WERI-Rb-1 (cell line): Measurements from ENCODE around the gene CALB2.
A peak's percentile ranks its signal among the peaks of the same experiment; 100 is the strongest.

Source experiments
- DNase-seq: peaks from one replicate; pipeline ENCODE4 v3.0.0-alpha.2; 2020
- H3K27ac ChIP-seq: fragments of 250-450 bp; sonication (Bioruptor Pico); 2 replicates; pipeline ENCODE4 v1.5.1; 2020; ENCODE audit warnings: mild to moderate bottlenecking, moderate library complexity
- H3K27me3 ChIP-seq: fragments of 250-450 bp; sonication (Bioruptor Pico); 2 replicates; pipeline ENCODE4 v1.5.1; 2021; ENCODE audit warnings: mild to moderate bottlenecking, low read depth, moderate library complexity; ENCODE audit not compliant: insufficient read depth, severe bottlenecking
- H3K36me3 ChIP-seq: fragments of 250-450 bp; sonication (Bioruptor Pico); 2 replicates; pipeline ENCODE4 v1.5.1; 2020; ENCODE audit warnings: mild to moderate bottlenecking, moderate library complexity
- H3K4me3 ChIP-seq: 2 replicates; pipeline ENCODE4 v1.5.1; 2011; ENCODE audit warnings: low read depth, mild to moderate bottlenecking, control low read depth, low read length
- H3K9me3 ChIP-seq: fragments of 250-450 bp; sonication (Bioruptor Pico); 2 replicates; pipeline ENCODE4 v1.5.1; 2021; ENCODE audit warnings: mild to moderate bottlenecking, moderate library complexity; ENCODE audit not compliant: severe bottlenecking
- TF ChIP-seq, protein P1 (sequence below): IDR thresholded peaks from 2 replicates; pipeline ENCODE4 v1.5.1; 2011; ENCODE audit warnings: low read depth, mild to moderate bottlenecking, control low read depth, inconsistent platforms, low read length

Gene CALB2

DNA sequence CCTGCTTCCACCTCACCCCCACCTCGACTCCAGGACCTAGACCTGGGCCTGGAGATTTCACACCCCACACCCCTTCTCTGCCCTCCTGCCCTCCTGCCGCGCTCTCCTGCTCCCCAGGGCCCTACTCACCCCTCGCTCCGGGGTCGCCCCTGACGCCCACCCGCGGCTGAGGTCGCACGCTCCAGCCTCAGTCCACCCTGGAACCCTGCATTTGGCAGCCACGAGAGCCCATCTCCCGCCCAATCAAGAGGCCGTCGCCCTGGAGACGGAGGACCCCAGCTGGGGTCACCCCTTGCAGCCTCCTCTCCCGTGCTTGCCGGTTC is 67.2 kb downstream of the CALB2 start:
- no peaks in the 10 kb centered on the region for H3K9me3 ChIP-seq
- DNase-seq, result no peak
- no peaks in the 10 kb centered on the region for H3K36me3 ChIP-seq
- H3K27ac ChIP-seq, result no peak overlapping the region
- H3K4me3 ChIP-seq, result peak overlapping the region; percentile 54
- no peaks in the 10 kb centered on the region for H3K27me3 ChIP-seq
- TF ChIP-seq, protein P1, sequence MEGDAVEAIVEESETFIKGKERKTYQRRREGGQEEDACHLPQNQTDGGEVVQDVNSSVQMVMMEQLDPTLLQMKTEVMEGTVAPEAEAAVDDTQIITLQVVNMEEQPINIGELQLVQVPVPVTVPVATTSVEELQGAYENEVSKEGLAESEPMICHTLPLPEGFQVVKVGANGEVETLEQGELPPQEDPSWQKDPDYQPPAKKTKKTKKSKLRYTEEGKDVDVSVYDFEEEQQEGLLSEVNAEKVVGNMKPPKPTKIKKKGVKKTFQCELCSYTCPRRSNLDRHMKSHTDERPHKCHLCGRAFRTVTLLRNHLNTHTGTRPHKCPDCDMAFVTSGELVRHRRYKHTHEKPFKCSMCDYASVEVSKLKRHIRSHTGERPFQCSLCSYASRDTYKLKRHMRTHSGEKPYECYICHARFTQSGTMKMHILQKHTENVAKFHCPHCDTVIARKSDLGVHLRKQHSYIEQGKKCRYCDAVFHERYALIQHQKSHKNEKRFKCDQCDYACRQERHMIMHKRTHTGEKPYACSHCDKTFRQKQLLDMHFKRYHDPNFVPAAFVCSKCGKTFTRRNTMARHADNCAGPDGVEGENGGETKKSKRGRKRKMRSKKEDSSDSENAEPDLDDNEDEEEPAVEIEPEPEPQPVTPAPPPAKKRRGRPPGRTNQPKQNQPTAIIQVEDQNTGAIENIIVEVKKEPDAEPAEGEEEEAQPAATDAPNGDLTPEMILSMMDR, result no peak

DNA sequence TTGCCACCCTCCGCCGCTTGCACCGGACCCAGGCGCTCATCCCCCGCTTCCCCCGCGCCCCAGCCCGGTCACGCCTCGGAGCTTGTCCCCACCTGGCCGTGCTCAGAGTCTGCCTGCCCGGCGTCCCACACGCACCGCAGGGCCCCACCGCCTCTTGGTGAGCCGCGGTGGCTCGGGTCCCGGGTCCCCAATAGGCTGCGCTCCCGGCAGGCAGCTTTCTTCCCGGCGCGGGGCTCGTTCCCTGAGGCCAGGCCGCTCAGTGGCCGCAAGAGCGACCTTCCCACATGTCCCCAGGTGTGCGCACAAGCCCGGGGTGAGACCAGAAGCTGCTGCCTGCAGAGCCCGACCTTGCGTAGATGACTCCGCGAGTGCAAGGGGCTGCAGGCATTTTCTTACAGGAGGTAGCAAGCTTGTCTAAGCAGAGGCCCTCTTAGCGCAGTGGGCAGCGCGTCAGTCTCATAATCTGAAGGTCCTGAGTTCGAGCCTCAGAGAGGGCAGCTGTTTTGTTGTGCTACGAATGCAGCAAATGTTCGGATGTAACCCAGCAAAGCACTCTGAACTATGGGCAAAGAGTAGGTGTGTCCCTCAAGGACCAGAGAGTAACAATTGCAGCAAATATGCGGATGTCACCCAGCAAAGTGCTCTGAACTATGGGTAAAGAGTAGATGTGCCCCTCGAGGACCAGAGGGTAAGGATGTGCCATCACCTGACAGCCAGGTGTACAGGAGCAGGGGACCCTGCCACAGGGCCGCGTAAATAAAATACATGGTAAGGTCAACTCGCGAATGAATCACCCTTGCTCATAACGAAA is 67.8 kb downstream of the CALB2 start:
- Histone ChIP-seq H3K27me3 (no peaks in the 10 kb centered on the region), H3K36me3 (no peaks in the 10 kb centered on the region), H3K9me3 (no peaks in the 10 kb centered on the region), H3K27ac (no peak overlapping the region), H3K4me3 (peak overlapping the region; percentile 54)
- DNase-seq, result peak; percentile 79
- TF ChIP-seq, protein P1, result no peak

DNA sequence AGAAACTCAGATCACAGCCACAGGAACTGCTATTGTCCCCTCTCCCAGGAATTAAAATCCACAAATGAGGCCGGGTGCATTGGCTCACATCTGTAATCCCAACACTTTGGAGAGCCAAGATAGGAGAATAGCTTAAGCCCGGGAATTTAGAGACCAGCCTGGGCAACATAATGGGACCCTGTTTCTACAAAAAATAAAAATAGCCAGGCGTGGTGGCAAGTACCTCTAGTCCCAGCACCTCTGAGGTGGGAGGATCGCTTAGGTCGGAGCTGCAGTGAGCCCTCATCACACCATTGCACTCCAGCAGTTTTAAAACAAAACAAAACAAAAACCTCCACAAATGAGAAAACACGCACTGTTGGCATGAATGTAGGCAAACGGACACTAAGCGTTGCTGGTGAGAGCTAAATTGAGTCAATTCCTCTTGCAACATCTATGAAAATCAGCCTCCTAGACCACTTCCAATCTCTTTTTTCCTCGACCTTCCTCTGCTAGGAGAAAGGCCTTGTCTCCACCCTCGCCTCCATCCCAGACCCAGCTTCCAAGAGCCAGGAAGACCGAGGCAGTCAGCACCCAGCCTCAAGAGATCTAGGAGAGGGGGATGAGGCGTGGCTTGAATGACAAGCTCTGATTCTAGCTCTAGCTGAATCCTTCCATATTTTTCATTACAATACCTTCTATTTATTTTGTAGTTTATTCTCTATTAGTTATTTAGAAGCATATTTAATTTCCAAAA is 68.5 kb downstream of the CALB2 start:
- no peaks in the 10 kb centered on the region for H3K27me3 ChIP-seq
- no peak overlapping the region for H3K27ac ChIP-seq
- TF ChIP-seq, protein P1, result no peak
- H3K4me3 ChIP-seq, result no peak overlapping the region
- no peak for DNase-seq
- no peaks in the 10 kb centered on the region for H3K36me3 ChIP-seq
- H3K9me3 ChIP-seq, result no peaks in the 10 kb centered on the region

- Histone ChIP-seq H3K27me3 (no peaks in the 10 kb centered on the region), H3K4me3 (no peak overlapping the region), H3K9me3 (no peaks in the 10 kb centered on the region), H3K27ac (no peak overlapping the region), H3K36me3 (no peaks in the 10 kb centered on the region)
- DNase-seq, result no peak
- TF ChIP-seq, protein P1, result no peak
Measured at GRCh38 chr16:71428385-71428784, 69.9 kb downstream of the CALB2 start.

DNA sequence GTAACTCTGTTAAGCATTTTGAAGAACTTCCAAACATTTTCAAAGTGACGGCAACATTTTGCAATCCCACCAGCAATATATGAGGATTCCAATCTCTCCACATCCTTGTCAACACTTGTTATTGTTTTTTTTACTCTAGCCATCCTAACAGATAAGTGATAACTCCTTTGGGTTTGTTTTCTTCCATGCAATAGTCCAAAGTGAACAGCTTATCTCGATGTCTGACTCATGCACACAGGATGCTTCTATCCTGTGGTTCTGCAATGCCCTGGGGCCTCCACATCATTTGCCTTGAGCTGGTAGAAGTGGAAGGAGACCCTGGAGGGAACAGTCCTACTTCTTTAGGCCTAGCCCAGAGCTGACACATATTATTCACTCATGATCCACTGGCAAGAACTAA is 70.4 kb downstream of the CALB2 start:
- H3K27me3 ChIP-seq, result no peaks in the 10 kb centered on the region
- TF ChIP-seq, protein P1, result no peak
- no peak overlapping the region for H3K4me3 ChIP-seq
- H3K36me3 ChIP-seq, result no peaks in the 10 kb centered on the region
- H3K9me3 ChIP-seq, result no peaks in the 10 kb centered on the region
- DNase-seq, result no peak
- no peak overlapping the region for H3K27ac ChIP-seq
